CD4-positive, alpha-beta memory T cell (primary cell): ENCODE measurements around the gene TRIM7. TPM values are rescaled to one million over a fixed set of nuclear protein-coding genes. Genes with fewer than 3 reads are reported as not detected.
"Not testable (repeated sequence)": the region's sequence is repeated elsewhere in the genome, so short reads cannot be mapped to it uniquely, and the experiment has no call there.

Experiments used
- CTCF ChIA-PET: fragments of 350-600 bp; sonication (Branson Sonifier 250); formaldehyde crosslinking; loops from one replicate; lab custom pipeline; 2021; ENCODE audit warnings: inconsistent platforms; ENCODE audit not compliant: partially characterized antibody; lab: Charles Lee
- POLR2A ChIA-PET: fragments of 350-600 bp; sonication (Branson Sonifier 250); formaldehyde crosslinking; loops from one replicate; lab custom pipeline; 2021; ENCODE audit not compliant: partially characterized antibody; lab: Charles Lee
- DNase-seq, 5 donors: peaks; one replicate each; pipeline versions ENCODE4 v3.0.0 to v3.0.0-alpha.2; 2020 to 2022; ENCODE audit warnings: mixed read lengths in 1 of 5
- H3K27ac ChIP-seq: one replicate; pipeline ENCODE4 v1.7.0; 2013; ENCODE audit warnings: low read depth, low read length
- H3K27me3 ChIP-seq: 2 replicates; pipeline ENCODE4 v1.7.0; 2013; ENCODE audit warnings: mild to moderate bottlenecking, low read length, moderate library complexity; ENCODE audit not compliant: insufficient read depth
- H3K36me3 ChIP-seq: 2 replicates; pipeline ENCODE4 v1.7.0; 2013; ENCODE audit warnings: mild to moderate bottlenecking, low read length, moderate library complexity; ENCODE audit not compliant: insufficient read depth
- H3K4me1 ChIP-seq: 2 replicates; pipeline ENCODE4 v1.7.0; 2013; ENCODE audit warnings: mild to moderate bottlenecking, low read length, moderate library complexity; ENCODE audit not compliant: insufficient read depth
- H3K4me3 ChIP-seq, 2 donors: one replicate each; pipeline ENCODE4 v1.7.0; 2013; ENCODE audit warnings: low read length in 2 of 2, mild to moderate bottlenecking in 1 of 2
- H3K9me3 ChIP-seq, 2 donors: one replicate each; pipeline ENCODE4 v1.7.0; 2013; ENCODE audit warnings: low read length in 2 of 2, control low read depth in 1 of 2; ENCODE audit not compliant: control insufficient read depth in 1 of 2
- H3K27ac Mint-ChIP-seq, 7 donors: one replicate each; pipeline ENCODE4 v1.8.0; 2020 to 2021; ENCODE audit warnings: mixed read lengths in 7 of 7, mild to moderate bottlenecking in 6 of 7, inconsistent platforms in 3 of 7, moderate library complexity in 3 of 7
- H3K27me3 Mint-ChIP-seq, 2 donors: one replicate each; pipeline ENCODE4 v1.8.0; 2020 to 2021; ENCODE audit warnings: mixed read lengths in 2 of 2
- H3K36me3 Mint-ChIP-seq, 2 donors: one replicate each; pipeline ENCODE4 v1.8.0; 2020 to 2021; ENCODE audit warnings: mixed read lengths in 2 of 2, inconsistent platforms in 1 of 2, mild to moderate bottlenecking in 1 of 2
- H3K4me1 Mint-ChIP-seq, 4 donors: one replicate each; pipeline ENCODE4 v1.8.0; 2020 to 2021; ENCODE audit warnings: mixed read lengths in 4 of 4, mild to moderate bottlenecking in 1 of 4
- H3K4me3 Mint-ChIP-seq, 8 donors: one replicate each; pipeline ENCODE4 v1.8.0; 2020 to 2021; ENCODE audit warnings: mixed read lengths in 8 of 8, mild to moderate bottlenecking in 7 of 8, moderate library complexity in 6 of 8, inconsistent platforms in 3 of 8
- H3K9me3 Mint-ChIP-seq, 8 donors: one replicate each; pipeline ENCODE4 v1.8.0; 2020 to 2021; ENCODE audit warnings: mixed read lengths in 8 of 8, mild to moderate bottlenecking in 5 of 8, inconsistent platforms in 3 of 8, moderate library complexity in 1 of 8
- intact Hi-C: fragments of 100-400 bp; cut with micrococcal nuclease; formaldehyde crosslinking; loops from one replicate; pipeline ENCODE4 v1.15.1; 2023
- polyA plus RNA-seq, 2 donors: library from polyadenylated mRNA; unstranded; fragments of 300-500 nt; fragmentation: Illumina TruSeq; gene quantifications; one replicate each; pipeline ENCODE4 v1.2.3, GENCODE V29; 2021
- total RNA-seq, 2 experiments: library from RNA; stranded (reverse); gene quantifications; one replicate each; pipeline ENCODE4 v1.2.3, GENCODE V29; 2021

Gene TRIM7
- total and polyA plus RNA-seq, 4 experiments from 2014 or later, result 0.63 to 4.2 (median 2.0) TPM

GRCh38 chr5:181170237-181170825 is 34.7 kb downstream of the TRIM7 start:
- H3K4me1 Mint-ChIP-seq, result peaks cover 11 to 41% (median 29%) of the 10 kb centered on the region in 4 donors
- Histone ChIP-seq H3K9me3 (no peaks in the 10 kb centered on the region), H3K27me3 (peaks cover 59% of the 10 kb centered on the region), H3K36me3 (no peaks in the 10 kb centered on the region), H3K4me3 (no peak overlapping the region), H3K27ac (no peak overlapping the region), H3K4me1 (peaks cover 21% of the 10 kb centered on the region)
- peak overlapping the region in 5 of 7 donors; percentile 74 to 93 (median 88) for H3K27ac Mint-ChIP-seq
- H3K4me3 Mint-ChIP-seq, result peak overlapping the region in 7 of 8 donors; percentile 7 to 71 (median 23)
- DNase-seq, result no peak
- H3K9me3 Mint-ChIP-seq, result peaks cover under 1 to 40% (median 6%) of the 10 kb centered on the region in 8 donors
- CTCF ChIA-PET, result interaction anchor here (1.1 to 1.6 kb wide), 3 partner anchors 11 to 386 kb away, joined by 3 to 4 read pairs (median 4); no protein-coding TSS in a partner anchor
- intact Hi-C loops, result no loop called here
- H3K36me3 Mint-ChIP-seq, result peaks cover 0 to 9% of the 10 kb centered on the region in 2 donors
- H3K27me3 Mint-ChIP-seq, result peaks cover 57 to 70% of the 10 kb centered on the region in 2 donors
- POLR2A ChIA-PET, result interaction anchor here (1.0 to 1.5 kb wide), 4 partner anchors 10 to 34 kb away, joined by 3 to 4 read pairs (median 3); partner anchors contain the start of gene TRIM7

- ChIA-PET POLR2A (interaction anchor here (0.6 to 1.7 kb wide), 5 partner anchors 10 to 91 kb away, joined by 3 to 6 read pairs (median 4); partner anchors contain the start of gene TRIM52), CTCF (interaction anchor here (1.1 to 1.6 kb wide), 2 partner anchors 11 to 300 kb away, joined by 3 to 4 read pairs; no protein-coding TSS in a partner anchor)
- Histone ChIP-seq H3K27me3 (peaks cover 59% of the 10 kb centered on the region), H3K4me1 (peaks cover 21% of the 10 kb centered on the region)
- H3K27ac ChIP-seq, H3K4me3 ChIP-seq, intact Hi-C loops, H3K9me3 ChIP-seq, H3K36me3 ChIP-seq: not testable (repeated sequence)
- Mint-ChIP-seq H3K36me3 (peaks cover 0 to 11% of the 10 kb centered on the region in 2 donors), H3K27me3 (peaks cover 57 to 71% of the 10 kb centered on the region in 2 donors), H3K4me1 (peaks cover 12 to 43% (median 30%) of the 10 kb centered on the region in 4 donors), H3K27ac (peak overlapping the region in 5 of 7 donors; percentile 74 to 93 (median 84)), H3K4me3 (peak overlapping the region in 6 of 8 donors; percentile 7 to 71 (median 19)), H3K9me3 (peaks cover 2 to 43% (median 6%) of the 10 kb centered on the region in 8 donors)
- DNase-seq, result peak; percentile 34 to 70 (median 67)
Measured at GRCh38 chr5:181169459-181170236, 35.3 kb downstream of the TRIM7 start.

- no peaks in the 10 kb centered on the region for H3K36me3 ChIP-seq
- no peak for DNase-seq
- peaks cover 58 to 72% of the 10 kb centered on the region in 2 donors for H3K27me3 Mint-ChIP-seq
- no peak overlapping the region for H3K27ac ChIP-seq
- peak overlapping the region in 2 of 8 donors; percentile 6 to 13 for H3K4me3 Mint-ChIP-seq
- no peak overlapping the region for H3K4me3 ChIP-seq
- H3K9me3 ChIP-seq, result no peaks in the 10 kb centered on the region
- POLR2A ChIA-PET, result interaction anchor here (0.6 to 1.7 kb wide), 5 partner anchors 16 to 93 kb away, joined by 3 to 6 read pairs (median 4); partner anchors contain the start of gene TRIM52
- CTCF ChIA-PET, result interaction anchor here (1.3 kb wide), 1 partner anchor 9 kb away, joined by 3 read pairs; no protein-coding TSS in a partner anchor
- H3K27ac Mint-ChIP-seq, result peak overlapping the region in 5 of 7 donors; percentile 36 to 90 (median 60)
- H3K4me1 ChIP-seq, result peaks cover 21% of the 10 kb centered on the region
- H3K4me1 Mint-ChIP-seq, result peaks cover 14 to 45% (median 32%) of the 10 kb centered on the region in 4 donors
- peaks cover 59% of the 10 kb centered on the region for H3K27me3 ChIP-seq
- peaks cover 0 to 12% of the 10 kb centered on the region in 2 donors for H3K36me3 Mint-ChIP-seq
- intact Hi-C loops, result no loop called here
- peaks cover 2 to 52% (median 7%) of the 10 kb centered on the region in 8 donors for H3K9me3 Mint-ChIP-seq
Measured at GRCh38 chr5:181168595-181169118, 36.3 kb downstream of the TRIM7 start.

DNA sequence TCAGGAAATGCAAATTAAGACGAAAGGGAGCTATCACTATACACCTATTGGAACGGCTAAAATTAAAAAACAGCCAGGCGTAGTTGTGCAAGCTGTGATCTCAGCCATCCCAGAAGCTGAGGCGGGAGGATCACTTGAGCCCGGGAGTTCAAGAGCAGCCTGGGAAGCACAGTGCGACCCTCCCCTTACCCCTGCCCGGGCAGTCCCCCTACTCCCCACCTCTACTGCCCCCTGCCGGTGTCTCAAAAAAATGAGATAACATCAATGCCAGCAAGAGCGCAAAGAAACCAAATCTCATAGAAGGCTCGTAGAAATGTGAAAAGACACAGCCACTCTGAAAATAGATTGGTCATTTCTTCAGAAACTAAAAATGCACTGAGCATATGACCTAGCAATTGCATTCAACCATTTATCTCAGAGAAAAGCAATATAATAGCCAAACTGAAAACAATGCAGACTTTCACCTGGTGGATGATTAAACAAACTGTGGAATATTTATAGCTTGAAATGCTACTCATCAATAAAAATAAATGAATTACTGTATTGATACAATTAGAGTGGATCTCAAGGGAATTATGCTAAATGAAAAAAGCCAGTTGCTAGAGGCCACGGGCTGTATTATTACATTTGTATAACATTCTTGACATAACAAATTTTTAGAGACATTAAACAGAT is 37.0 kb downstream of the TRIM7 start:
- Mint-ChIP-seq H3K4me1 (peaks cover 9 to 43% (median 29%) of the 10 kb centered on the region in 4 donors), H3K27me3 (peaks cover 52 to 72% of the 10 kb centered on the region in 2 donors), H3K27ac (peak overlapping the region in 2 of 7 donors; percentile 31 to 88), H3K4me3 (no peak overlapping the region), H3K9me3 (peaks cover 0 to 47% (median 5%) of the 10 kb centered on the region in 8 donors), H3K36me3 (peaks cover 0 to 6% of the 10 kb centered on the region in 2 donors)
- intact Hi-C loops, result no loop called here
- no peak overlapping the region for H3K27ac ChIP-seq
- H3K27me3 ChIP-seq, result peaks cover 52% of the 10 kb centered on the region
- ChIA-PET POLR2A (interaction anchor here (0.9 to 1.7 kb wide), 4 partner anchors 21 to 94 kb away, joined by 3 to 6 read pairs (median 4); partner anchors contain the start of gene TRIM52), CTCF (interaction anchor here (1.3 kb wide), 1 partner anchor 8 kb away, joined by 3 read pairs; no protein-coding TSS in a partner anchor)
- H3K36me3 ChIP-seq, result no peaks in the 10 kb centered on the region
- no peaks in the 10 kb centered on the region for H3K9me3 ChIP-seq
- DNase-seq, result no peak
- peaks cover 16% of the 10 kb centered on the region for H3K4me1 ChIP-seq
- H3K4me3 ChIP-seq, result no peak overlapping the region

DNA sequence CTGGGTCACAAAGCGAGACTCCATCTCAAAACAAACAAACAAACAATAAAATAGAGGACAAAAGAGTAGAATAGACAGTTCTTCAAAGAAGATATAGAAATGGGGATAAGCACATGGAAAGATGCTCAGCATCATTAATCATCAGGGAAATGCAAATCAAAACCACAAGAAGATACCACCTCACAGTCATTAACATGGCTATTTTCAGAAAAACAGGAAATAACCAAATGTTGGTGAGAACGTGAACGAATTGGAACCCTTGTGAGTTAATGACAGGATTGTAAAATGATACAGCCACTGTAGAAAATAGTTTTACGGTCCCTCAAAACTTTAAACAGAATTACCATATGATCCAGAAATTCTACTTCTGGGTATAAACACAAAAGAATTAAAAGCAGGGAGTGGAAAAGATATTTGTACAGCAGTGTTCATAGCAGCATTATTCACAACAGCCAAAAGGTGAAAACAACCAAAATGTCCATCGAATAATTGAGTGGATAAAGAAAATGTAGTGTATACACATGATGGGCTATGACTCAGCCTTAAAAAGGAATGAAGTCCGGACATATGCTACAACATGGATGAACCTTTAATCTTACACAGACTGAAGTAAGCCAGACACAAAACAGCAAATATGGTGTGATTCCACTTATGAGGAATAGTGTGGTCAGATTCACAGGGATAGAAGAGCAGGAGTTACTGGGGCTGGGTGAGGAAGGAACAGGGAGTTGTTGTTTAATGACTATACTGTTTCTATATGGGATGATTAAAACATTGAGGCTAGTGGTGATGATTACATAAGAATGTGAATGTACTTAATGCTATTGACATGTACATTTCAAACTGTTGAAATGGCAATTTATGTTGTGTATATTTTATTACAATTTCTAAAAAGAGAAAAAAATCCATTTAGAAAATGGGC is 37.9 kb downstream of the TRIM7 start:
- intact Hi-C loops, result no loop called here
- H3K36me3 Mint-ChIP-seq, result peaks cover 0 to 4% of the 10 kb centered on the region in 2 donors
- Histone ChIP-seq H3K4me3 (no peak overlapping the region), H3K9me3 (no peaks in the 10 kb centered on the region), H3K36me3 (no peaks in the 10 kb centered on the region), H3K4me1 (peaks cover 11% of the 10 kb centered on the region), H3K27ac (no peak overlapping the region), H3K27me3 (peaks cover 45% of the 10 kb centered on the region)
- peaks cover 46 to 66% of the 10 kb centered on the region in 2 donors for H3K27me3 Mint-ChIP-seq
- peak overlapping the region in 1 of 8 donors; percentile 18 for H3K4me3 Mint-ChIP-seq
- peak overlapping the region in 3 of 7 donors; percentile 38 to 88 (median 38) for H3K27ac Mint-ChIP-seq
- CTCF ChIA-PET, result no interaction called here
- H3K9me3 Mint-ChIP-seq, result peaks cover 0 to 47% (median 5%) of the 10 kb centered on the region in 8 donors
- peaks cover 10 to 40% (median 26%) of the 10 kb centered on the region in 4 donors for H3K4me1 Mint-ChIP-seq
- POLR2A ChIA-PET, result no interaction called here
- DNase-seq, result no peak
